A673 (cell line): Measurements from ENCODE around the gene DPH1.

ENCODE experiments used
- CTCF ChIP-seq: fragments of 300-800, 200-600 bp; sonication (generic); conservative IDR thresholded peaks from 2 replicates; pipeline ENCODE4 v1.5.1; 2017; ENCODE audit warnings: low read depth, mild to moderate bottlenecking, antibody characterized with exemption, low read length, moderate library complexity, mixed read lengths
- EZH2 ChIP-seq: fragments of 200-600 bp; sonication (generic); IDR thresholded peaks from 2 replicates; pipeline ENCODE4 v1.6.1; 2017; ENCODE audit warnings: borderline replicate concordance, low read depth, mild to moderate bottlenecking, mixed read lengths, antibody characterized with exemption, low read length; ENCODE audit not compliant: poor library complexity, severe bottlenecking

- no peak for TF ChIP-seq CTCF
- TF ChIP-seq EZH2 = no peak
These were observed 19.7 kb downstream of the DPH1 start for GRCh38 chr17:2049333-2050299.
